ENCODE data around the gene C4orf36.
A peak's percentile ranks its signal among the peaks of the same experiment; 100 is the strongest.

Gene C4orf36, protein sequence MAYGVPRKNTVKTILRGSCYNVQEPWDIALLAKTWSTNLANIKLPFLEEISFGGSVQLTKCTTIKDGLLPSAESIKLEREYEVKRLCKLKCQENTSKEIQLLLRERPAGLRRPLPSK

DNA sequence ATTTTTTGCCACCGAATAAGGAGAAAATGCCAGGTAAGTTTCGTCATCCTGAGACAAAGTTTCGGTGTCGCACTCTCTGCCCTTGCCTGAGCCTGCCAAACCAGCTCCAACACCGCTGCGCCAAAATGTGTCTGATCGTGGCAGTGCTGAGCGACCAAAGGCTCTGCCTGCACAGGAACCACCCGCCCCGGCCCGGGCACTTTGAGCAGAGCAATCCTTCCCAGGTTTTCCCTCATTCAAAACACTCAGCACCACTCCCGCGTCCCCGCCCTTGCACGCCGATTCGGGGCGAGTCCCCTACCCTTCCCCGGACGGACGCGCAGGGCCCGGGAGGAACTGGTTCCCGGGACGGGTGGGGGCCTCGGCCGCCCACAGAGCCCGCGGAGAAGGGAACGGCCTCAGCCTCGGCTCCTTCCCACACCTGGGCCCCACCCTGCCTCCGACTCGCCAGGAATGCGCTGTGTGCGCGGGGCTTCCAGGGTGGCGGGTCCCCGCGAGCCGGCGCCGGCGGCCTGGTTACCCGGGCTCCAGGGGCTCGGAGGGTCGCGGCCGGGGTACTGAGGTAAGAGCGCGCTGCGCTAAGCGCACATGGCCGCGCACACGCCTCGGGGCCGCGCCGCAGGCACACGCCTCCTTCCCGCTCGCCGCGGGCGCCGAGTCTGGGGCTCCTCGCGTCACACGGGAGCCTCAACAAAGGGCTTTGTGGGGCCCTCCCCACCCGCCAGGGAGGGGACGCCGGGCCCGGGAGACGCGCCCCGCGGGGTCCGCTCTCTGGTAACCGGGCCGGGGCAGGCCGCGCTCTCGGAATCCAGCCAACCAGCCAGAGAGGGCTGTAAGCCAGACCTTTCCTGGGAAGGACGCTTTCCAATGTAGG is at the start of gene C4orf36:
Gene C4orf36 (minus strand): TSS at position 661 of the 874 bp plus-strand sequence. CDS start 902 bp downstream, outside the sequence.
- DNase-seq: peak; percentile 50

- DNase-seq: no peak
These were observed 48.8 kb upstream of the C4orf36 start for GRCh38 chr4:86940920-86941460.

GRCh38 chr4:86939729-86940575 is 47.7 kb upstream of the C4orf36 start:
- no peak for DNase-seq

DNA sequence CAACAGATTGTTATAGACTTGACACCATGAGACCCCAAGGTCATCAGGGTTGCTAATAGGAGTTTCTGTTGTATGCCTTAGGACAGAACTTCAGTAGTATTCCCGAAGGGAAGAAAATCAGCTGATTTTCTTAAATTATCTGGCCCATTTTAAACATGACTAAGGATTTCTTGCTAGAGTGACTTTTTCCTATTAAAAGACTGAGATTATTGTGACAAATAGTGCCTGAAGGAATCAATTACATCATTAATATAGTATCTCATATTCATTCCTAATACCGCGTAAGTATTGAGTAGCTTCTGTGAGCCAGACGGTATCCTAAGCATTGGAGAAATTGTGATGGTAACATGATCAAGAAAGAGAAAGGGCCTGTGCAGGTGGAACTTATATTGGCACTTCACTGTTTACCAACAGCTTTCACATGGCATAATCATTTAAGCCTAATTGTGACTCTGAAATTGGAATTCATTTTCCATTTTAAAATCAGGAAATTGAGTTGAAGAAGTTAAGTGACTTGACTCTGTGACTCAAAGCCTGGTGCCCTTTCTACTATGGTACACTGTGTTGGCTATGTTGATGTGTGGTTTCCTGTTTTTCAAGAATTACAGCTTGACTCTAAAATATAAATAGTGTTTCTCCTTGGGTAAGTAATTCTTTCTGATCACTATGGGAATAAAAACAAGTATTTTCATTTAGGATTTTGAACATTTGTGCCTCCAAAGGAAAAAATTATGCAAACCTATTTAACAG is 46.7 kb upstream of the C4orf36 start:
- DNase-seq: no peak

- peak; percentile 63 for DNase-seq
These were observed 43.9 kb upstream of the C4orf36 start for GRCh38 chr4:86935853-86936733.

- DNase-seq: no peak
These were observed 43.3 kb upstream of the C4orf36 start for GRCh38 chr4:86935566-86935852.

- peak; percentile 81 for DNase-seq
These were observed 42.7 kb upstream of the C4orf36 start, which contains the start of gene AFF1 for GRCh38 chr4:86934771-86935565. AFF1 (plus strand) TSS chr4:86935011; CDS start chr4:86948534, 13,523 bp downstream.

- DNase-seq: no peak
These were observed 42.0 kb upstream of the C4orf36 start for GRCh38 chr4:86934147-86934770.

- DNase-seq: no peak
These were observed 36.4 kb upstream of the C4orf36 start for GRCh38 chr4:86928400-86929255.

- peak; percentile 87 for DNase-seq
These were observed 35.7 kb upstream of the C4orf36 start for GRCh38 chr4:86927843-86928395.

- no peak for DNase-seq
These were observed 34.3 kb upstream of the C4orf36 start for GRCh38 chr4:86926435-86927086.

DNA sequence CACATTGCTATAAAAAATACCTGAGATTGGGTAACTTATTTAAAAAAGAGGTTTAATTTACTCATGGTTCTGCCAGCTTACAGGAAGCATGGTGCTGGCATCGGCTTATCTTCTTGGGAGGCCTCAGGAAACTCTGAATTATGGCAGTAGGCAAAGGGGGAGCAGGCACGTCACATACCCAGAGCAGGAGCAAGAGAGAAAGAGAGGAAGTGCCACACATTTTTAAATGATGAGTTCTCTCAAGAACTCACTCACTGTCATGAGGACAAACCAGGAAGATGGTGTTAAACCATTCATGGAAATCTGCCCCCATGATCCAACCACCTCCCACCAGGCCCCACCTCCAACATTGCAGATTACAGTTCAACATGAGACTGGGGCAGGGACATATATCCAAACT is 32.6 kb upstream of the C4orf36 start:
- DNase-seq: peak; percentile 77

DNA sequence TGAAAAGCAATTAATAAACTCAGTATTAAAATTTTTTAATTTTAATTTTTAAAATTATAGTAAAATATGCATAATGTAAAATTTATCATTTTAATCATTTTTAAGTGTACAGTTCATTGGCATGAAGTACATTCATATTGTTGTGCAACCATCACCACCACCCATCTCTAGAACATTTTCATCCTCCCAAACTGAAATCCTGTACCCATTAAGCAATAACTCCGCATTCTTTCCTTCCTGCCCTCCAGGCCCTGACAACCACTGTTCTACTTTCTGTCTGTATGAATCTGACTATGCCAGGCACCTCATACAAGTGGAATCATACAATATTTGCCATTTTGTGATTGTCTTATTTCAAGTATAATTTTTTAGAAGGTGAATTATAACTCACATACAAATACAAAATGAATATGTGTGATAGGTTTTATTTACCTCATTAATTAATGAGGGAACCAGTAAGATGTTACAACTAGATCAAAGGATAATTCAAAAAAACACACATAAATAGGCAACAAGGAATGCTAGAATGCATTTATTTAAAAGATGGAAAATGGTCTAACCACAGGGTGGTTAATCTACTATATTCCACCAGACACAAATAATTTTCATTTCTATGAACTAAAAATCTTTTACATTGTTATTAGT is 29.5 kb upstream of the C4orf36 start:
- peak; percentile 52 for DNase-seq

GRCh38 chr4:86919561-86920223 is 27.5 kb upstream of the C4orf36 start:
- DNase-seq: no peak

GRCh38 chr4:86918539-86919072 is 26.4 kb upstream of the C4orf36 start:
- peak; percentile 64 for DNase-seq

- DNase-seq: no peak
These were observed 25.2 kb upstream of the C4orf36 start for GRCh38 chr4:86917212-86918039.

Measured in HCEC 1CT (cell line).